ENCODE results near the gene CCDC7.

- TF ChIP-seq POLR2A (IDR thresholded peaks at IDR 0.05; ENCODE audit: low read depth, low read length) (no peak), POLR2AphosphoS5 (IDR thresholded peaks at IDR 0.05; ENCODE audit: low read depth, low read length) (no peak), TAF1 (IDR thresholded peaks at IDR 0.05; ENCODE audit: low read depth, low read length) (no peak), SPI1 (IDR thresholded peaks at IDR 0.05; ENCODE audit: low read depth, low read length) (no peak)
Observed at GRCh38 chr10:32481606-32482005, 35.7 kb downstream of the CCDC7 start.

Measured in GM12891 (cell line).